ENCODE results near the gene ARHGEF37. TPM values are rescaled to one million over a fixed set of nuclear protein-coding genes. Genes with fewer than 3 reads are reported as not detected.
A peak's percentile ranks its signal among the peaks of the same experiment; 100 is the strongest.

Gene ARHGEF37
- total RNA-seq, 2 donors from 2014 or later: 14.2 to 23.5 TPM

GRCh38 chr5:149617760-149618306 lies 36.5 kb downstream of the ARHGEF37 start:
- DNase-seq (peak in 1 of 2 donors; percentile 23), ATAC-seq (no peak)
- intact Hi-C loops (cut with DNase I, micrococcal nuclease): no loop called here

- intact Hi-C loops (cut with DNase I, micrococcal nuclease): no loop called here
- ATAC-seq: peak; percentile 81
- peak in 1 of 2 donors; percentile 42 for DNase-seq
Observed at GRCh38 chr5:149618581-149619248, 37.4 kb downstream of the ARHGEF37 start.

GRCh38 chr5:149621415-149622098 lies 40.3 kb downstream of the ARHGEF37 start:
- intact Hi-C loops (cut with DNase I, micrococcal nuclease): no loop called here
- ATAC-seq (no peak), DNase-seq (no peak)

DNA sequence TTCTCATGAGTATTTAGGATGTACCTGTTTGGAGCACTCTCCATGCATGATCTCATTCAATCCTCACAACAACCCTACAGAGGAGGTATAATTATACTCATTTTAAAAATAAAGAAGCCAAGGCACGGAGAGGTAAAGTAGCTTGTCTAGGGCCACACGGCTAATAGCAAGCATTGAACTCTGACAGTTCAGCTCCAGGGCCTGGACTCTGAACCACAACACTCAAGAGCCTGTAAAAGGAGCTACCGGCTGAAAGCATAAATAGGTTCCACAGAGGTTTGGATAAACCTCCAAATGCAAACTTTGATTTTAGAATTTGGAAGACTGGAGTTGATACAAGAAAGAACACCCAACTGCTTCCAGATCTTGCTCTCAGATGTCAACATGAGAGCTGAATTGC lies 41.2 kb downstream of the ARHGEF37 start:
- DNase-seq (no peak), ATAC-seq (no peak)
- intact Hi-C loops (cut with DNase I, micrococcal nuclease): no loop called here

DNA sequence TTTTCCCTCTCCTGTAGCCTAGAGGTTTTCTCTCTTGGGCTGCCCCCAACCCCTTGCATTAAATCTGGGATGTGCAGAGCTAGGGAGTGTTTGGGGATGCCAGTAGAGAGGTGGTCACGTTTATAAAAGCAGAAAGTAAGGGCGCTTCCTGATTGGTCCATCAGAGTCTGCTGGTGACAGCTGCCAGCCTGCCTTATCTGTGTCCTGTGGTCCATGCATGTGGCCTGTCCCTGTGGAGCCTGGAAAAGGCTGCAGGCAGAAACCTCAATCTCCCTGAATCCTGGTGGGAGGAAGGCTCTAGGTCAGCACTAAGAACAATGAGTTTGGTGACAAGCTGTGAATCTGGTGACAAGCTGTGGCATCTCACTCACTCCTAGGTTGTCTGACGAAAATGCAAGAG lies 42.2 kb downstream of the ARHGEF37 start:
- DNase-seq (no peak), ATAC-seq (no peak)
- intact Hi-C loops (cut with DNase I, micrococcal nuclease): no loop called here

DNA sequence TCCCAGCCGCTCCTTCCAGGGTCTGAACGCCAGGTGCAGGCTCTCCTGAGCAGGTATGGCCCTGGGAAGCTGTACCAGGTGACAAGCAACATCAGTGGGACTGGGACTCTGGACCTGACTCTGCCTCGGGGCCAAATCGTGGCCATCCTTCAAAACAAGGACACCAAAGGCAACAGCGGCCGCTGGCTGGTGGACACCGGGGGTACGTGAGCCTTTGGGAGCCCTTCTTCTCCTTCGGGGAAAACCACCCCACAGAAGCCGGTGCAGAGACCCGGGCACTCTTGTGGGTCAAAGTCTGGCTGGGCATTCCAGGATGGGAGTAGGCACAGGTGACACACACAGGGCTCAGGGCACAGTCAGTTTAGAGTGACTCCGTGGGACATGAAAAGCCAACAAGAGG lies 45.8 kb downstream of the ARHGEF37 start:
- DNase-seq: no peak
- ATAC-seq: no peak
- intact Hi-C loops (cut with DNase I, micrococcal nuclease): no loop called here

DNA sequence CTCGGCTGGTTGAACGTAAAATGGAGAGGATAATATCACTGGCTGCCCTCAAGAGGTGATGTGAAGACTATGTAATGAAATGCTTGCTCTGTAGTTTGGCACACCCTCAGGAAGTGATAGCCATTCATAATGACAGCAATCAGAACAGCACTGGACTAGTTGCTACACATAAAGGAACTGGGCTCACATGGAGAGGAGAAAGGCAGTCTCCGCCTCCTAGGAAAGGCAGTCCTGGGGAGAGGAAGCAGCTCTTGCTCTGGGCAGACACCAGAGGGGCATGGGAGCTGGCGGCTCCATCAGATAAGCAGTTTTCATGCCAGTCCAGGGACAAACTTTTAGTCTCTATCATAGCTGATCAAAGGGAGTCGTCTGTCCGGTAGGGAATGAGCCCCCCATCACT lies 46.9 kb downstream of the ARHGEF37 start:
- intact Hi-C loops (cut with DNase I, micrococcal nuclease): no loop called here
- DNase-seq (no peak), ATAC-seq (peak; percentile 64)

DNA sequence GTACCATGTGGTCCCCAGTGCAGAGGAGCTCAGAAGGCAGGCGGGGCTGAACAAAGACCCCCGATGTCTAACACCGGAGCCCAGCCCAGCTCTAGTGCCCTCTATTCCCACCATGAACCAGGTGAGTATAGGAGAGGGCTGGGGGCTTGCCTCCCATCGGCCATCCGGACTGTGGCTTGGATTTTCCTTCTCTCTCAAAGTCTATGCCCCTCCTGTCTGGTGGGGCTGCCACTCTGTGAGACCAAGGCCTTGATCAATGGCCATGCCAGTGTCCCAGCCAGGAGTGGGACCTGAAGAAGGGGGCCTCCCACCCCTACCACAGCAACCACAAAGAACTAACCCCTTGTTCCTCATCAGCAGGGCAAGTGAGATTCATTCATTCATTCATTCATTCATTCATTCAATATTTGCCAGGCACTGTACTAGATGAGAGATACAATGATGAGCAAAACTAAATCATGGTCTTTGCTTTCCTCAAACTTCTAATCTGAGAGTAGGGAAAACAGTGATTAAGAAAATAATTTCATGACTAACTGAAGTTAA lies 47.6 kb downstream of the ARHGEF37 start:
- intact Hi-C loops (cut with DNase I, micrococcal nuclease): no loop called here
- no peak for ATAC-seq
- DNase-seq: no peak

DNA sequence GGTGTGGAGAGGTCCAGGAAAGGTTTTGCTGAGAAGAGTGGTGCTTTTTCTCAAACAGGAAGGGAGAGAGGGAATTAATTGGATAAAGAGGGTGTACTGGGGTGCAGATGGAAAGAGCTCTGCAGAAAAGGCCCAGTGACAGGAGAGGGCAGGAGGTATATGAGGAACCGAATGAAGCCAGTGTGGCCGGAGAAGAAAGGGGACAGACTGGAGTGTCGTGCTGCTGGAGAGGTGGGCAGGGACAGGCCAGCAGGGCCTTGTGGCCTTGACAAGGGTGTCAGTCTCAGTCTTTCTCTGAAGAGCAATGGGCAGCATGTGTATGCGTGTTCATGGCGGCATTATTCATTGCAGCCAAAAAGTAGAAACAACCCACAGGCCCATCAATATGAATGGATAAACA lies 48.1 kb downstream of the ARHGEF37 start:
- DNase-seq (no peak), ATAC-seq (no peak)
- intact Hi-C loops (cut with DNase I, micrococcal nuclease): no loop called here

- no peak for ATAC-seq
- intact Hi-C loops (cut with DNase I, micrococcal nuclease): no loop called here
- DNase-seq: no peak
Observed at GRCh38 chr5:149630337-149630736, 49.0 kb downstream of the ARHGEF37 start.

DNA sequence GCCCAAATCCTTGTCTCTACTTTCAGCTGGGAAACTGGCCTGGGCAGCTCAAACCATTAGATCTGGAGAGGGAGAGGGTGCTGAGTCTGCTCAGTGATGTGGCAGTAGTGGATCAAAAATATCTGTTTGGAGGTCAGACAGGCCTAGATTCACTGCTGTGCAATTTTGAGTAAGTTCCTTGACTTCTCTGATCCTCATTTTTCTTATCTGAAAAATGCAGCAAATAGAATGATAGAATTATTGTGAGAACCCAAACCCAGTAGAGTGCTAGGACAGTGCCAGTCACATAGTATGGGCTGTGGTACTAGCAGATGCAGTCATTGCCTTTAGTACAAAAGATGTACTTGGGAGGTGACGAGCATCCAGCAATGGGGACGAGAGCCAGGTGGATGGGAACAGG lies 50.2 kb downstream of the ARHGEF37 start:
- DNase-seq: no peak
- intact Hi-C loops (cut with DNase I, micrococcal nuclease): no loop called here
- no peak for ATAC-seq

DNA sequence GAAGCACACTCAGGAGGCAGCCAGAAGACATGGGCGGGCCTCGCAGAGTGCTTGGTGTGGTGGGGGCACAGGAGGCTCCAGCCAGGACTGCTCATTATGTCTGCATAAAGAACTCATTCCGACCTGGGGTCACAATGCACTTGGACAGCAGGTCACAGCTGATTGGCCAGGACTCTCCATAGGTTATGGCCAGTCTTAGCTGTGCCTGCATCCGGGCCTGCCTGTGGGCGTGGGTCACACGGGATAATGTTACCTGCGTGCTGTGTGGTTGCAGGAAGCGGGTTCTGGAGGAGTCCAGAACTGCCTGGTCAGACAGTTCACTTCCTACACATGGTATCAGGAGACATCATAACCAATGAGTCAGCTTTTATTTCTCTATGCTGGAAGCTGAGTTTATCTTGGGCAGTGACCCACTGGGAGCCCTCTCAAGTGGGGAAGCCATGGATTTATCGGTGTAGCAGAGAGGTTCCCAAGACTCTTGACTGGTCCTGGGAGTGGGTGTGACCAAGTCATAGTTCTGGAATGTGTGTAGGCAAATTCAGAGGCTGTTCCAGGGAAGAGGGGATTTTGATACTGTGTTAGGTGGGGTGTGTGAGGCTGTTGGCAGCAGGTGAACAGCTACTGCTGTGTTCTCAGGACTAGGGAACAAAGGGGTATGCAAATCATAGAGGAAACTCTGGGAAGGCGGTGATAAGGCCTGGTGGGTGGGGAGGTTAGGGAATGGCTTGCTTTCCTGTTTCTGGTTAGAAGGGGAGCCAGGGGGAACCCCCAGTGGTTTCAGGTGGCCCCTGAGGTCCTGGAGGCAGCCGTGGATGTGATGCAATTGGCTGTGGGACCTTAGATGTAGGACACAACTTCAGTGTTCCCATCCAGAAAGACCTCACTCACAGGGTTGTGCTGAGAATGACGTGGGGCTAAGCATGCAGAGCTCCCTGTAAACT lies 51.3 kb downstream of the ARHGEF37 start:
- intact Hi-C loops (cut with DNase I, micrococcal nuclease): no loop called here
- DNase-seq (peak in 1 of 2 donors; percentile 70), ATAC-seq (peak; percentile 60)

DNA sequence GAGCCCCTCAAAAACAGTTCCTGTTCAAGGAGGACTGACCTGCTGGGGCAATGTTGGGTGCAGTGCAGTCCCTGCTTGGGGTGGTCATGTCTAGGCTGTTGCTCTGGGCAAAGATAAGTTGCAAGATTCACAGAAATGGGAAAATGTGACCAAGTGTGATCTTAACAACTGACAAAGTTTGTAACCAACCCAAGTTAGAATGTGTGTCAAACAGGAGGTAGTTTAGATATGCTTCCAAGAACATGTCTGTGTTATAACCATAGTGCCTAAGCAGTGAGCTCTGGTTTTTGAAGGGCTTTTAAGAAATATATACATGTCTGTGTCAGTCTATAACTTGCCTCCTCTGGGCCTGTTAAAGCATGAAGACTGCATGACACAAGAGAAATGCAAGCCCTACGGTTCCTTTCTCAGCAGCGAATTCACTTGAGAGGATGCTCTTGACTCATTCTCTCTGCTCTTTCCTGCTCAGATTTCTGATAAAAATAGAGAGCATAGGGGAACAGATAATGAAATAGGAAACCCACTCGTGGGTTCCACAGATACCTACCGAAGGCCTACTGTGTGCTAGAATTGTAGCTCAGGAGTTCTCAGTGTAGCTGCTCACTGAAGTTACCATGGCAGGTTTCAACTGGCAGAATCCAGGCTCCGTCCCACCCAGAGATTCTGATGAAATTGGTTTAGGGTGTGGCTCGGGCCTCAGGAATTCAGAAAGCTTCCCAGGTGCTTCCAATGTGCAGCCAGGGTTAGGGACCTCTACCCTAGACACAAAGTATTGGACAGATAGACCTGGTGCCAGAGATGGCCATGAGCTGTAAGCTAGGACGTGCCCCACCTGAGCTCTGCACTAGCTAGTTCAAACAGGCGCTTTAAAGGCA lies 52.4 kb downstream of the ARHGEF37 start:
- intact Hi-C loops (cut with DNase I, micrococcal nuclease): no loop called here
- DNase-seq (no peak), ATAC-seq (no peak)

DNA sequence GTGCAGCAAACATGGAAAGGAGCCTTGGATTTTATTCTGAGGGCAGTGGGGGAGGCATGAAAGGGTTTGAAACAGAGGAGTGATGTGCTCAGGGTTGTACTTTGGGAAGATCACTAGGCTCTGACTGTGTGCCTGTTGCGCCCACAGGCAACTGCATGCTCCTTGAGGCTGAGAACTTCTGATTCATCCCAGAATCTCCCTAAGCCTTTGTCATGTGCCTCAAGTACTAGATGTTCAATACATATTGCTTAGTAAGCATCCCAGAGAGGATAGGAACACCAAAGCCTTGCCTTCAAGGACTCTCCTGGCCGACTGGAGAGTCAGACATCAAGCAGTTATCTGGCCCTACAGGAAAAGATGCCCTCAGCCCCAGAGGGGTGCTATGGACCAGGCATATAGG lies 54.1 kb downstream of the ARHGEF37 start:
- no peak for ATAC-seq
- DNase-seq: no peak
- intact Hi-C loops (cut with DNase I, micrococcal nuclease): loop anchor here (5.0 kb wide), 1 partner anchor 192 kb away; no protein-coding TSS in a partner anchor

DNA sequence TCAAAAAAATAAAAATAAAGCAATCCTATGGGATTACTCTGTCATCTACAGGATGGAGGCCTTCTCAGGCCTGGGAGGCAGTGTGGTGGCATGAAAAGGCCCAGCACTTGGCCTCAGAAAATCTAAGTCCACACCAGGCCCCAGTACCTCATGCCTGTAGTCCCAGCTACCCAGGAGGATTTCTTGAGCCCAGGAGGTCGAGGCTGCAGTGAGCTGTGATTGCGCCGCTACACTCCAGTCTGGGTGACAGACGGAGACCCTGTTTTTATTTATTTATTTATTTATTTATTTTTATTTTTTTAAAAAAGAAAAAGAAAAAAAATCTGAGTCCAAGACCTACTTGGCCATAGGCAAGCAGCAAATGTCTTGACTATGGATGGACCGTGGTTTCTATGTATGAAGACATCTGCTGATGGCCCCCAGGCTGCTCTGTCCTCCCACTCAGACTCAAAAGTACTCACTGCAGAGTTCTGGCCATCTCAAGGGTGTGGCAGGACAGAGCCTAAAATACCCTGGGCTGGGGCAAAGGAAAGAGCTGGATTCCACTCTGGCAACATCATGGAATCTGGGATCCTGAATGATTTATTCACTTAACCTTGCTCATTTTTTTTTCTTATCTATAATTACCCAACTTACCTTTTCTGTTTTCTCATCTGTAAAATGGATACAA lies 55.0 kb downstream of the ARHGEF37 start:
- ATAC-seq: no peak
- no peak for DNase-seq
- intact Hi-C loops (cut with DNase I, micrococcal nuclease): loop anchor here (5.0 kb wide), 1 partner anchor 191 kb away; no protein-coding TSS in a partner anchor

GRCh38 chr5:149636861-149637246 lies 55.6 kb downstream of the ARHGEF37 start:
- DNase-seq (peak in 1 of 2 donors; percentile 99), ATAC-seq (peak; percentile 35)
- intact Hi-C loops (cut with DNase I, micrococcal nuclease): loop anchor here (5.0 kb wide), 1 partner anchor 190 kb away; no protein-coding TSS in a partner anchor

DNA sequence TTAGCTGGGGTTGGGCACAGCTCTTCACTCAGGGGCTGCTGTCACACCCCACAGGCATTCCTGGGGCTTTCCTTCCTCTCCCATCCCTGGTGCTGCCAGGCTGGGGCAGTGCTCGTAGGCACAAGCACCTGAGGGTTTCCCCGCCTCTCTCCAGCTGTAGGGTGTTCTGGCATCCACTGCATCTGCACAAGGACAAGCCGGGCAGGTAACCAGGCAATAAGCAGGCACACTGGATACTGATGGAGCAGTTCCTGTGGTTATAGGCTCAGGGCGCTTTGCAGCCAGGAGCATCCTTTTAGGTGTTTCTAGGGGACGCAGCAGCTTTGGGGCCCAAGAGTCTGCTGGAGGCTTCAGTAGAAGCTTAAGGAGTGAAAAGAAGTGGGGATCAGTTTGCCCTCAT lies 56.8 kb downstream of the ARHGEF37 start:
- intact Hi-C loops (cut with DNase I, micrococcal nuclease): loop anchor here (5.0 kb wide), 1 partner anchor 189 kb away; no protein-coding TSS in a partner anchor
- DNase-seq (no peak), ATAC-seq (no peak)
